ENCODE measurements around the gene SLC35B2.

Gene SLC35B2

DNA sequence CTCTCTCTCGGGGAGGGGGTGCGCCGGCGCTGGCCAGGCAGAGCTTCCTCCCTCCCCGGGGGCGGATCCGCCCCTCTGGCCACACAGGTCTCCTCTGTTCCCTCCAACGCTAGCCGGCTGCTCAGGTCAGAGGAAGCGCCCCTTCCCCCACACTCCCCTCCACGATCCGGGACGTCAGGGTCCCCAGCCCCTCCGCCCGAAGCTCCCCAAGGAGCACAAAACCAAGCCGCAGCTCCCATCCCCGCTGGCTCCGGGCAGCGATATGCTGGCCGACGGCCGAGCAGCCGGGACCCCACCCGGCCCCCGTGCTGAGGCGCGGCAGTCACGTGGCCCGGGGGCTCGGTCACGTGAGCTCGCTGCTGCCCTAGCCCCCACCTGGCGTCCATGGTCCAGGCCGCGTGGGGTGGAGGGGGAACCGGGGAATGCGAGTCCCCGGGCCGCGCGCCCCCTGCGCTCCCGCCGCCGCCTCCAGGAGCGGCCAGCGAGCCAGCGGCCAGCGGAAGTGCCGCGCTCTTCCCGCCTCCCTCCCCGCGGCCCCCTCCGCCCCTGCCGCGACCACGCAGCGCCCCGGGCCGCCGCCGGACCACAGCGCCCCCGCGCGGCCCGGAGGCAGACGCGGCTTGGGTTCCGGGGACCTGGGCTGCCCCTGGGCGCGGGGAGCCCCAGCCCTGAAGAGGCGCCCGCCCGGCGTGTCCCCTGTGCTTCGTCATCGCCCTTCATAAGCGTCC lies at the start of gene SLC35B2:
Gene SLC35B2 (minus strand): TSS at position 504 of the 728 bp plus-strand sequence. CDS start 118 bp downstream, at position 386.
- peak; percentile 95 for DNase-seq (ENCODE audit: low spot score)

GRCh38 chr6:44306710-44307109 lies 49.4 kb upstream of the SLC35B2 start:
- DNase-seq (ENCODE audit: low spot score): no peak

GRCh38 chr6:44305200-44305725 lies 47.9 kb upstream of the SLC35B2 start:
- no peak for DNase-seq (ENCODE audit: low spot score)

DNA sequence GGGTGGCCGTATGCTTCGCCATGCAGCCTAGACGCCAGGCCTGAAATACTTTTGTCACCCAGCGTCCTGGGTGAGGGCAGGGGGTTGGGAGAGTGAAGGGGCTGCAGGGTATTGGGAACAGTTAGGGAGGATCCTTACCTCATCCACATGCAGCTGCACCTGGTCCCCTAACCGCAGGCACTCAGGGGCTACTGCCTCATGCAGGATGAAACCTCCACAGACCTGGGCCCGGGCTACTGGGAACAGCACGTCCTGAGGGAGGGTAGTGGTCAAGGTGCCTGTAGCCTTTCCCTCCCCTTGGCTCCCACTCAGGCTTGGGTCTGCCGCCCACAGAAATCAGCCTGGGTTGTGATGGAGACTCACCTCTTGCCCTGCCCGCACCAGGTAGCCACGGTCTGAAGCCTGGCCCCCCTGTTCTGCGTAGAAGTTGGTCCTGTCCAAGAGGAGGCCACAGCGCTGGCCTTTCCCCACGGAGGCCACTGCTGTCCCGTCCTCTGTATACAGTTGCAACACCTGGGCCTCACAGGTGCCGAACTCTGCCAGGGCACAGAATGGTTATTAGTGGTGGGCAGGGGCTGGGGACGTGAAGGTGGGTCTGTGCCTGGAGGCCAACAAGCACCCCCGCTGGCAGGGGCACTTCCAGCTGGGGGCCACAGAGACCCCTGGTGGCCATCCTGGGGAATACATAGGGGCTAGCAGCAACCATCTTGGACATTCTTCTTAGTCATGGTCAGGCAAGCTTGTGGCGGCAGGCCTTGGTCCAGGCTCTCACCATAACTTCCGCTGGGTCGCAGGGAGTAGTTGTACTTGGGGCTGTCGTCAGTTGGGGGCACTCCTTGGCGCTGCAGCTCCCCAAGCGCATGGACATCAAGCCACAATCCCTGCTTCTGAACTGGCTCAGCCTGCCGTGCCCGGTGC lies 47.2 kb upstream of the SLC35B2 start:
- peak; percentile 48 for DNase-seq (ENCODE audit: low spot score)

DNA sequence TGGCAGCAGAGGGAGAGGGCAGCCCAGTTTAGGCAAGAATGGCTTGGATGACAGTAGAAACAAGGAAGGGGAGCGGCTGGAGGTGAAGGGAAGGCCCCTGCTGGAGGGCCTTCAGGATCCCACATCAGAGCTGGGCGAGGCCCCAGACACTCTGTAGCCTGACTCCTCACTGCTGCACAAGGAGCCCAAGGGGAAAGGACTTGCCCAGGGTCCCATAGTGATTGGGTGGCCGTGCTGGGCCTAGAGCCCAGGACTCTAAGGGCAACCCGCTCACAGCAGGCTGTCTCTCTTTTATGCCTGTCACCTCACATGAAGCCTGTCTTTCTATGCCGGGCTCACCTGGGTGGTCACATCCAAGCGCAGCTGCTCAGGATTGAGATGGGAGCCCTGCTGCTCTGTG lies 46.5 kb upstream of the SLC35B2 start:
- DNase-seq (ENCODE audit: low spot score): no peak

GRCh38 chr6:44302856-44303255 lies 45.5 kb upstream of the SLC35B2 start:
- DNase-seq (ENCODE audit: low spot score): no peak

- DNase-seq (ENCODE audit: low spot score): no peak
These were observed 44.6 kb upstream of the SLC35B2 start for GRCh38 chr6:44301782-44302564.

GRCh38 chr6:44301106-44301505 lies 43.8 kb upstream of the SLC35B2 start:
- no peak for DNase-seq (ENCODE audit: low spot score)

DNA sequence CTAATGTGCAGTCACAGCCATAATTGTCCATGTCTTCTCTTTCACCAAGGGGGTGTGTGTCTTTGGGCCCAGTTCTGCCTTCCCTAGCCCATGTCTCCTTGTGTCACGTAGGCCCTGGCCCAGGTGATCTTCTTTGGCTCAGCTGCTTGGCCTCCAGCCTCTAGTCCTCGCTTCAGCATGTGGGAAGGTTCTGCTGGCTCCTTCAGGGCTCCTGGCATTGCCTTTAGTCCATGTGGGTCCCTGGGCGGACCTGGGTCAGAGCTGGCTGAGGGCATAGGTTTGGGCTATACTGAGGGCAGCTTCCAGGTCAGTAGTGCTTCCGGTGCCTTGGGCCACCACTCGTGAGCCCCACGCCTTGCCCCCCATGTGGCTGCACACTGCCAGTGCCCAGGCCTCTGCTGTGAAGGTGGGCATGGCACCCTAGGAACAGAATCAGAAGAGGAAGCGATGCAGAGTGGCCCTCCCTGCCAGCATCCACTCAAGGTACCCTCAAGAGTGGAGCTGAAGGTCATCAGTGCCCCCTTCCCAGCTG lies 43.0 kb upstream of the SLC35B2 start:
- no peak for DNase-seq (ENCODE audit: low spot score)

DNA sequence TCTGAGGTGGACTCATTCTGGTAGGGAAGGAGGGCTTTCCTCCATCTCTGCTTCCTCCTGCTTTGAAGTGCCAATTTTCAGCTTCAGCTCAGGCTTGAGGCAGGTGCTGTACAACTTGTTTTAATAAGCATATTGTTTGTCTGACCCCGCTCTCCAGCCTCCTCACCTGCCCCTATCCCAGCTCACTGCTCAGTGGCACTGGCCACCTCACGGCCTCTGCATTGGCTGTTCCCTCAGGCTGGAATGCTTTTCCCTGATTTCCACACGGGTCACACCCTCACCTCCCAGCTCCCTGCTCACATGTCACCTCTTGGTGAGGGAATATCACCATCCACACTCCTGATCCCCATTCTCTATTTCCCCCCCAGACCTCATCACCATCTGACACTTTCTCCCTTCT lies 41.5 kb upstream of the SLC35B2 start:
- DNase-seq (ENCODE audit: low spot score): no peak

GRCh38 chr6:44298055-44298803 lies 40.9 kb upstream of the SLC35B2 start:
- no peak for DNase-seq (ENCODE audit: low spot score)

DNA sequence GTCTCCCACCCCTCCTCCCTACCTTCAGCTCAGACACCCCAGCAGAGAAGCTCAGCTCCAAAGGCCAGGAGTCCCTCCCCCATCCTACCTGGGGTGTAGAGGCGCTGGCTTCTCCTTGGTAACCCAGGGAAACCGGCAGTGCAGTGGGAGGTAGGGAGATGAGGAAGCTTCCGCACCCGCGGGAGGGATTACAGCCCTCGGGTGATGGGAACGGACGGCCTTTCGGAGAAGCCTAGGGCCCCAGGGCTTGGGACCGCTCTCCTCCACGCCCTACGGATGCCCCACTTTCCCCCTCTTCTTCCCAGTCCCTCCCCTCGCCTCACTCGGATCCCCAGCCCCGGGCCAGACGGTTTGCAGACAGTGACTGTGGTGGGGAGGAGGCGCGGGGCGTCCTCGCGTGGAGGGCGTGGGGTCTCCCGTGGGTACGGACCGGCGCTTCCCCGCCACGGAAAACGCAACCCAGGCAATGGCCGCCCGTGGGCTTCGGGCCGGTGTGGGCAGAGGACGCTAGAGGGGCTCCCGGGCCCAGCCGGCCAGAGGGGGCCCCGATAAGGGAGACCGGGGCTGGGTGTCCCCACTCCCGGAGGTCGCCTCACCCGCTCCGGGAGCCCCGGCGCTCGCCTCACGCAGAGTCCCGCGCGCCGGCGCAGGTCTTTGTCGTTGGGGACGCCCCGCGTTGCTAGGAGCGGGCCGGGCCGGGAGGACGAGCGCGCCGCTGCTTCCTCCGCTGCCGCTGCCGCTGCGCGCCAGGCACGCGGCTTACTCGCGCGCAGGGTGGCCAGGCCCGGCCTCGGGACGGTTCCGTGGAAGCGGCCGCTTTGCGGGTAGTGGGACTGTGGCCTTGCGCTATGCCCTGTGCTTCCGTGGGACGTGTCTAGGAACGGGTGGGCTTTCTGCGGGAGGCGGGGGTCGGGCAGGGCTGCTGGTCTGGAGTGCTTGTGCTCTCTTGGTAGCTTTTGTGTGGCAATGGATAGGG lies 40.0 kb upstream of the SLC35B2 start:
- DNase-seq (ENCODE audit: low spot score): no peak

DNA sequence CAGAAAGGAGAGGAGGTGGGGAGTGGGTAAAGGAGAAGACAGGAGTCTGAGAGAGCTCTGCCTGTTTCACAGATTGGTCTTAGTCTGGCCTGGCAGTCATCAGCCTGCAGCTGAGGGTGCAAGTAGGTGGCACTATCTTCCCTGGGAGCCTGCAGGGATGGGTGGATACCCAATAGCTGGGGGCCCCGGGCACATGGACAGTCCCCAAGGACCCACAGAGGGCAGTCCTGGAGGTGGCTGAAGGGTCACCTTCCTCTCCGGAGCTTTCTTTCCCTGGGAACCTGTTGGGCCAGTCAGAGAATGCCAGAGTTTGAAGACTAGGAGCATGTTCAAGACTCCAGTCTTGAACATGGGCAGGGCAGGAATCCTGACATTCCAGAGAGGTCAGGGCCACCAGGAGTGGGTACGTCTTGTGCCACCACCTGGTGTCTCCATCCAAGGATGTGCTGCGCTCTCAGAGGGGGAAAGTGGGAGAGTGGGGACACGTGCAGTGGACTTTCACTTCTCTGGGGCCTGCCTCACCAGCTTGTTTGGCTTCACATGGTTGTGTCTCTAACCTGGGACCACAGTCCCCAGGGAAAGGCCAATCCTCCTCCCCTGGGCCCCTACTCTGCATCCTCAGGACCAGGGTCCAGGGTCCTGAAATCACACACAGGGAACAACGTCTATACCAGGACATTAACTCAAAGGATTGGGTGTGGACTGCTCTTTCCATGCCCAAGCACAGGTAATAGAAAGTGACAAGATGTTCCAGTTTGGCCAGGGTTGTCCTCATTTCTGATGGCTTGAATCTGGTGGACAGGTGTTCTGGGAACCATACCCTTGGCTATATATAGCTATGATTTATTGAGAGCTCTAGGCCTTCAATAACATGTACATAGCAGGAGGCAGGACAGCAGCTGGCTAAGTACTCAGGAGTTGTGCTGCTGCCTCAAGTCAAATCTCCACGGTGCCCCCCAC lies 37.8 kb upstream of the SLC35B2 start:
- DNase-seq (ENCODE audit: low spot score): no peak

GRCh38 chr6:44292661-44293365 lies 35.5 kb upstream of the SLC35B2 start:
- DNase-seq (ENCODE audit: low spot score): no peak

DNA sequence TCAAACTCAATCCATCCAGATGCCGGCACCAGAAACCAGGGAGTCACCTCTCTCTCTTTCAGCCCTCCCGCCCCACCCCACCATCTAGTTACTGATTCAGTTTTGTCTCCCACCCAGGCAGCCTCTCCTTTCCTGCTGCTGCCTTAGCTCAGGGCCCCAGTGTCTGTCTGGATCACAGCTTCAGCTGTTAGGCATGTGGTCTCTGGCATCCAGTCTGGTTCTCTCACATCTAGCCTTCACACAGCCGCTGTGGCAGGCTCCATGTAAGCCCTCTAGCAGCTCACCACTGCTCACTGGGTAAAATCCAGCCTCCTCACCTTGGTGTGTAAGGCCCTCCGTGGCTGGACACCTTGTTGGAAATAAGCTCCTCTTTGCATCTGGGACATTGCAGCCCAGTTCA lies 34.5 kb upstream of the SLC35B2 start:
- DNase-seq (ENCODE audit: low spot score): no peak

- no peak for DNase-seq (ENCODE audit: low spot score)
These were observed 32.5 kb upstream of the SLC35B2 start for GRCh38 chr6:44289726-44290260.

DNA sequence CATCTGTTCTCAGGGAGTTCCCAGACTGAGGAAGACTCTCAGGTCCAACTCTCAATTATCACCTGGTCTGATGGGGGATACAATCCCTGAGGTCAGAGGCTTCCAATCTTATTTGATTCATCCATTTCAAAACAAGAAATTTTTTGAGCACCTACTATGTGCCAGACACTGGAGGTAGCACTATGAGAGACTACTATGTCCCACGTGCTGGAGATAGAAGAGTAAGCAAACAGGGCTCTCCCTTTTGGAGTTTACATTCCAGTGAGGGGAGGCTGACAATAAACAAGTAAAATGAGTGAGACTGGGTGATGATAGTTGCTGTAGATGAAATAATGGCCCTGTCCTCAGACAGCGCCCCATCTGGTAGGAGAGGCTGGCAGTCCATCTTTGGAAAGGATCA lies 29.4 kb upstream of the SLC35B2 start:
- DNase-seq (ENCODE audit: low spot score): no peak

- DNase-seq (ENCODE audit: low spot score): no peak
These were observed 28.9 kb upstream of the SLC35B2 start for GRCh38 chr6:44286285-44286565.

Data from COLO829 (cell line).